ENCODE measurements around the gene CFAP77.

CFAP77 gene

GRCh38 chr9:132451276-132451675 lies 41.3 kb downstream of the CFAP77 start:
- TF ChIP-seq CTCF (IDR thresholded peaks at IDR 0.05; ENCODE audit: borderline replicate concordance, control extremely low read depth, extremely low read depth, insufficient read depth, missing control alignments), result no peak
- DNase-seq (ENCODE audit: low spot score), result no peak
- in situ Hi-C loops (cut with MboI; ENCODE audit: low sequenced_read_pairs, unreplicated experiment), result no loop called here

DNA sequence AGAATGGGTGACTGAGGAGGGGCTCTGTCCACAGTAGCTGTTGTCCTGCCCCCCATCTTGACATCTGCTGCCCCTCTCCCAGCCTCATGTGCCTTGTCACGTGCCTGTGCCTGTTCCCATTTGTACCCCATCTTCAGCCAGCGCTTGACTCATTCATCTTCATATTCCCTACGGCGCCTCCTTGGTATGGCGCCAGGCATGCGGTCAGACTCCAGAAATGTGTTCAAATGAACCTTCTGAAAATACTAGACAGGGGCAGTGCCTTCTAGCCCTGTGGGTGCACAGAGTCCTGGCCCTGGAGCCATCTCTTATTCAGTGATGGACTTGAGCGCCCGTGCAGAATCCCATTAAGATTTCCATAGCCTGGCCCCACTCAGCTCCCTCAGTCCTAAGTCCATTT lies 46.2 kb downstream of the CFAP77 start:
- TF ChIP-seq CTCF (IDR thresholded peaks at IDR 0.05; ENCODE audit: borderline replicate concordance, control extremely low read depth, extremely low read depth, insufficient read depth, missing control alignments), result no peak
- DNase-seq (ENCODE audit: low spot score), result no peak
- in situ Hi-C loops (cut with MboI; ENCODE audit: low sequenced_read_pairs, unreplicated experiment), result no loop called here

GRCh38 chr9:132457504-132458236 lies 47.7 kb downstream of the CFAP77 start:
- no peak for TF ChIP-seq CTCF (IDR thresholded peaks at IDR 0.05; ENCODE audit: borderline replicate concordance, control extremely low read depth, extremely low read depth, insufficient read depth, missing control alignments)
- in situ Hi-C loops (cut with MboI; ENCODE audit: low sequenced_read_pairs, unreplicated experiment), result no loop called here
- DNase-seq (ENCODE audit: low spot score), result no peak

DNA sequence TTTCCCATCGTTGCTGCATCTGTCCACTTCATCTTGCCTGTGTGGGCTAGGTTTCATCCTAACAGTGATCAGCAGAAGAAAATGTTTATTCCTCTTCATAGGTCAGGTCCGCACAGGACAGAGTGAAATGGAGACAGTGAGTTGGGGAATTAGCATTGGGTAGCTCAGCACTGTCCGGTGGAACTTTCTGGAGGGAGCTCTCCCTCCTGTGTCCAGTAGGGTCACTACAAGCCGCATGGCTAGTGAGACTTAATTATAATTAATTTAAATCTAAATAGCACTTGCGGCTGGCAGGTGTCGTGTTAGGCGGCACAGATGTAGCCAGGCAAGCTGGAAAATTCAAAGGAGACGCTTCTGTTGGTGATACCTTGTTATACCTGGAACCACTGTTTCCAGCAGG lies 48.4 kb downstream of the CFAP77 start:
- DNase-seq (ENCODE audit: low spot score), result no peak
- TF ChIP-seq CTCF (IDR thresholded peaks at IDR 0.05; ENCODE audit: borderline replicate concordance, control extremely low read depth, extremely low read depth, insufficient read depth, missing control alignments), result no peak
- in situ Hi-C loops (cut with MboI; ENCODE audit: low sequenced_read_pairs, unreplicated experiment), result no loop called here

DNA sequence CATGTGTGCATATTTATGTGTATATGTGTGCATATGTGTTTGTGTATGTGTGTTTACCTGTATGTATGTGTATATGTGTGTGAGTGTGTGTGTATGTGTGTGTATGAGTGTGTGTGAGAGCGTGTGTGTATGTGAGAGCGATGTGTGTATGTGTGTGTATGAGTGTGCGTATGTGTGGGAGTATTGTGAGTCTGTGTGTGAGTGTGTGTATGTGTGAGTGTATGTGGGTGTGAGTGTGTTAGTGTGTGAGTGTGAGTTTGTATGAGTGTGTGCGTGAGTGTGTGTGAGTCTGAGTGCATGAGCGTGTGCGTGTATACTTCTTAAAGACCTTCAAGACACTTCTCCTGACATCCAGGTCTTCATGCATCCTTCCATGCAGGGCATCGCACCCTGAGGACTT lies 49.6 kb downstream of the CFAP77 start:
- in situ Hi-C loops (cut with MboI; ENCODE audit: low sequenced_read_pairs, unreplicated experiment), result no loop called here
- DNase-seq (ENCODE audit: low spot score), result no peak
- no peak for TF ChIP-seq CTCF (IDR thresholded peaks at IDR 0.05; ENCODE audit: borderline replicate concordance, control extremely low read depth, extremely low read depth, insufficient read depth, missing control alignments)

- no peak for TF ChIP-seq CTCF (IDR thresholded peaks at IDR 0.05; ENCODE audit: borderline replicate concordance, control extremely low read depth, extremely low read depth, insufficient read depth, missing control alignments)
- in situ Hi-C loops (cut with MboI; ENCODE audit: low sequenced_read_pairs, unreplicated experiment), result no loop called here
- no peak for DNase-seq (ENCODE audit: low spot score)
Measured at GRCh38 chr9:132460240-132460639, 50.2 kb downstream of the CFAP77 start.
